ENCODE data around the gene KANSL2. TPM values are rescaled to one million over a fixed set of nuclear protein-coding genes. Genes with fewer than 3 reads are reported as not detected.
"Not testable (repeated sequence)": the region's sequence is repeated elsewhere in the genome, so short reads cannot be mapped to it uniquely, and the experiment has no call there.

Gene KANSL2
- 10 to 100 TPM; 44.9 to 58.1 (median 51.0) TPM for polyA plus RNA-seq (ENCODE audit: insufficient read length in 4 of 4)

GRCh38 chr12:48681710-48682532 lies at the start of gene KANSL2:
TSS of gene KANSL2 (minus strand) at chr12:48682238. CDS start at chr12:48681632, 606 bp downstream.
- peak; percentile 91 to 98 (median 96) for DNase-seq (ENCODE audit: low read depth in 4 of 4, low spot score in 3 of 4)

GRCh38 chr12:48728807-48729206 lies 46.8 kb upstream of the KANSL2 start:
- no peak for DNase-seq (ENCODE audit: low read depth in 4 of 4, low spot score in 3 of 4)

- DNase-seq (ENCODE audit: low read depth in 4 of 4, low spot score in 3 of 4): not testable (repeated sequence)
Observed at GRCh38 chr12:48720737-48721136, 38.7 kb upstream of the KANSL2 start.

GRCh38 chr12:48720171-48720570 lies 38.1 kb upstream of the KANSL2 start:
- not testable (repeated sequence) for DNase-seq (ENCODE audit: low read depth in 4 of 4, low spot score in 3 of 4)

GRCh38 chr12:48719002-48719401 lies 37.0 kb upstream of the KANSL2 start:
- not testable (repeated sequence) for DNase-seq (ENCODE audit: low read depth in 4 of 4, low spot score in 3 of 4)

- DNase-seq (ENCODE audit: low read depth in 4 of 4, low spot score in 3 of 4): peak in 1 of 4 donors; percentile 4
Observed at GRCh38 chr12:48717252-48717695, 35.2 kb upstream of the KANSL2 start.

- DNase-seq (ENCODE audit: low read depth in 4 of 4, low spot score in 3 of 4): peak; percentile 97 to 99 (median 98)
Observed at GRCh38 chr12:48716493-48717251, 34.6 kb upstream of the KANSL2 start, which contains the start of gene CCNT1. TSS of gene CCNT1 (minus strand) at chr12:48716707. CDS start at chr12:48716675, 32 bp downstream.

- no peak for DNase-seq (ENCODE audit: low read depth in 4 of 4, low spot score in 3 of 4)
Observed at GRCh38 chr12:48716168-48716492, 34.1 kb upstream of the KANSL2 start.

GRCh38 chr12:48712209-48712608 lies 30.2 kb upstream of the KANSL2 start:
- DNase-seq (ENCODE audit: low read depth in 4 of 4, low spot score in 3 of 4): no peak

- DNase-seq (ENCODE audit: low read depth in 4 of 4, low spot score in 3 of 4): not testable (repeated sequence)
Observed at GRCh38 chr12:48698822-48699221, 16.8 kb upstream of the KANSL2 start.

- DNase-seq (ENCODE audit: low read depth in 4 of 4, low spot score in 3 of 4): no peak
Observed at GRCh38 chr12:48696626-48697025, 14.6 kb upstream of the KANSL2 start.

GRCh38 chr12:48695859-48696258 lies 13.8 kb upstream of the KANSL2 start:
- DNase-seq (ENCODE audit: low read depth in 4 of 4, low spot score in 3 of 4): no peak

- no peak for DNase-seq (ENCODE audit: low read depth in 4 of 4, low spot score in 3 of 4)
Observed at GRCh38 chr12:48694038-48694437, 12.0 kb upstream of the KANSL2 start.

- no peak for DNase-seq (ENCODE audit: low read depth in 4 of 4, low spot score in 3 of 4)
Observed at GRCh38 chr12:48693572-48693971, 11.5 kb upstream of the KANSL2 start.

- no peak for DNase-seq (ENCODE audit: low read depth in 4 of 4, low spot score in 3 of 4)
Observed at GRCh38 chr12:48691826-48692487, 9.9 kb upstream of the KANSL2 start.

GRCh38 chr12:48690990-48691389 lies 9.0 kb upstream of the KANSL2 start:
- DNase-seq (ENCODE audit: low read depth in 4 of 4, low spot score in 3 of 4): no peak

GRCh38 chr12:48690436-48690835 lies 8.4 kb upstream of the KANSL2 start:
- no peak for DNase-seq (ENCODE audit: low read depth in 4 of 4, low spot score in 3 of 4)

- DNase-seq (ENCODE audit: low read depth in 4 of 4, low spot score in 3 of 4): no peak
Observed at GRCh38 chr12:48688836-48689235, 6.8 kb upstream of the KANSL2 start.

- no peak for DNase-seq (ENCODE audit: low read depth in 4 of 4, low spot score in 3 of 4)
Observed at GRCh38 chr12:48687592-48687991, 5.6 kb upstream of the KANSL2 start.

- DNase-seq (ENCODE audit: low read depth in 4 of 4, low spot score in 3 of 4): no peak
Observed at GRCh38 chr12:48686615-48687334, 4.7 kb upstream of the KANSL2 start.
